ENCODE results near the gene KIF16B.

The KIF16B gene

GRCh38 chr20:16517946-16518783, 55.1 kb downstream of the KIF16B start:
- no peak for DNase-seq

- DNase-seq: no peak
Measured at GRCh38 chr20:16516794-16517193, 56.5 kb downstream of the KIF16B start.

GRCh38 chr20:16515046-16515445, 58.2 kb downstream of the KIF16B start:
- DNase-seq: no peak

- DNase-seq: no peak
Measured at GRCh38 chr20:16514140-16514539, 59.1 kb downstream of the KIF16B start.

- no peak for DNase-seq
Measured at GRCh38 chr20:16505894-16506293, 67.4 kb downstream of the KIF16B start.

- no peak for DNase-seq
Measured at GRCh38 chr20:16501301-16501700, 71.9 kb downstream of the KIF16B start.

- no peak for DNase-seq
Measured at GRCh38 chr20:16500197-16500596, 73.1 kb downstream of the KIF16B start.

GRCh38 chr20:16498526-16499253, 74.6 kb downstream of the KIF16B start:
- no peak for DNase-seq

GRCh38 chr20:16497896-16498295, 75.4 kb downstream of the KIF16B start:
- DNase-seq: no peak

GRCh38 chr20:16493486-16493885, 79.8 kb downstream of the KIF16B start:
- no peak for DNase-seq

- no peak for DNase-seq
Measured at GRCh38 chr20:16491294-16491905, 81.8 kb downstream of the KIF16B start.

GRCh38 chr20:16490696-16491095, 82.6 kb downstream of the KIF16B start:
- no peak for DNase-seq

GRCh38 chr20:16488616-16489015, 84.6 kb downstream of the KIF16B start:
- DNase-seq: no peak

- DNase-seq: no peak
Measured at GRCh38 chr20:16488086-16488485, 85.2 kb downstream of the KIF16B start.

- DNase-seq: no peak
Measured at GRCh38 chr20:16486532-16486931, 86.7 kb downstream of the KIF16B start.

GRCh38 chr20:16485401-16485800, 87.8 kb downstream of the KIF16B start:
- DNase-seq: no peak

GRCh38 chr20:16483024-16483423, 90.2 kb downstream of the KIF16B start:
- DNase-seq: no peak

- no peak for DNase-seq
Measured at GRCh38 chr20:16481977-16482376, 91.3 kb downstream of the KIF16B start.

GRCh38 chr20:16479666-16480065, 93.6 kb downstream of the KIF16B start:
- no peak for DNase-seq

- no peak for DNase-seq
Measured at GRCh38 chr20:16477632-16478031, 95.6 kb downstream of the KIF16B start.

- no peak for DNase-seq
Measured at GRCh38 chr20:16476032-16476431, 97.2 kb downstream of the KIF16B start.

- DNase-seq: no peak
Measured at GRCh38 chr20:16475225-16475624, 98.0 kb downstream of the KIF16B start.

GRCh38 chr20:16474363-16474762, 98.9 kb downstream of the KIF16B start:
- DNase-seq: no peak
